GM19397 (cell line): ENCODE data around the gene ISYNA1.

Experiments used
- ATAC-seq: cut with Tn5 transposase; IDR thresholded peaks from one replicate; pipeline ENCODE4 v1.9.1; 2021; ENCODE audit warnings: mild to moderate bottlenecking, moderate library complexity; ENCODE audit not compliant: unreplicated experiment

ISYNA1 gene

DNA sequence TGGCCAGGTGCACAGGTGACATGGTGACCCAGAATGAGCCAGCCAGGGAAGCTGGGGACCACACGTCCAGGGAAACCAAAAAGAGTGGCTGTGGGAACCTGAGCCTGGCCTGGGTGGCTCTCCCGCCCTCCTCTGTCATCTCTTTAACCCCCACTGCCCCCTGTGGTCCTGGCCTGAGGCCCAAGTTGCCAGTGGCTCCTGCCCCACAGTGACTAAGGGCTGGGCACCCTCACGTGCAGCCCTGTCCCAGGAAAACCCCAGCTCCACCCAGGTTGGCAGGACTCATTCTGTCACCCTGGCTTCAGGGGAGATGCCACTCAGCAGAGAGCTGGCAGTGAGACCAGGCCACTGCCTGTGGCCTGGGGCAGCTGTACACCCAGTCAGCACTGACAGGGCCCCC is 30.6 kb upstream of the ISYNA1 start:
- ATAC-seq, result no peak

DNA sequence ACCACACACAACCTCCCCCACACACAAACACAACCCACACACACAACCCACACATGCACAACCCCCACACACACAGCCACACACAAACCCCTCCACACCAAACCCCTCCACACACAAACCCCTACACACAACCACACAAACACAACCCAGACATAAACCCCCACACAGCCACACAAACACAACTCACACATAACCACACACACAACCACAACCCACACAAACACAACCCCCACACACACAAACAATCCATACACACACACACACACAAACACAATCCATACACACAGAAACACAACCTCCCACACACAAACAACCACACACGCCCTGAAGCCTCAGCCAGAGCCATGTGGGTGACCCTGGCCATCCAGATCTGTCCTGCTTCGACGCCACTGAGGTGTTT is 30.0 kb upstream of the ISYNA1 start:
- no peak for ATAC-seq

DNA sequence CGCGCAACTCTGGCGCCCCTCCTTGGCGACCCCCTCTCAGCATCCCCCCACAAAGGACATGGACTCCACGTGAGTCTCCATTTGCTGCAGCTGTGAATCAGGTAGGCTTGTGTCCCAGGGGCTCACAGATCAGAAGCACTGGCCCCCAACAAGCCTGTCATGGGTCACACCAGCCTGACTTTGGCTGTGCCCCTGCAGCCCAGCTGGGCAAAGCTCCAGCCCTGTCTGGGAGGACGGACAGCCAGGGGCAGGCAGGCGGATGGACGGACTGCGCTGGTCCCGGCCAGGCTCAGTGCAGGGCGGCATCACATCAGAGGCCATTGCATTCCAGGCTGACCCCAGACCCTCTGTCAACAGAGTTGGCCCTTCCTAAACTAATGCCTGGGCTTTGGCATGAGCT is 28.4 kb upstream of the ISYNA1 start:
- no peak for ATAC-seq

DNA sequence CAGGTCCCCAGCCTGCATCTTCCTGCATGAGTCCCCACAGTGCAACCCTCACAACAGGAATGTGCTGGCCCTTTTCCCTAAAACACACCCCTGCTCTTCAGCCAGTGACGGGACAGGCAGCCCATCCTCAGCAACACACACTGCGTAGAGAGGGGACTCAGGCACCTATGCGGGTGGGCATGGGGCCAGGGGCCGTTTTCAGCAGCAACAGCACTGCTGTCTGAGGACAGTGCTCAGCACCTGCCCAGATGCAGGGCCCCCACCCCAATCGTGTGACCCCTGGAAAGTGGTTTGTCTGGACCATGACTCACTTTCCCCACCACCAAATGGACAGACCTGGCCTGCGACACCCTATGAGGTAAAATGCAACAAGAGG is 28.0 kb upstream of the ISYNA1 start:
- no peak for ATAC-seq

DNA sequence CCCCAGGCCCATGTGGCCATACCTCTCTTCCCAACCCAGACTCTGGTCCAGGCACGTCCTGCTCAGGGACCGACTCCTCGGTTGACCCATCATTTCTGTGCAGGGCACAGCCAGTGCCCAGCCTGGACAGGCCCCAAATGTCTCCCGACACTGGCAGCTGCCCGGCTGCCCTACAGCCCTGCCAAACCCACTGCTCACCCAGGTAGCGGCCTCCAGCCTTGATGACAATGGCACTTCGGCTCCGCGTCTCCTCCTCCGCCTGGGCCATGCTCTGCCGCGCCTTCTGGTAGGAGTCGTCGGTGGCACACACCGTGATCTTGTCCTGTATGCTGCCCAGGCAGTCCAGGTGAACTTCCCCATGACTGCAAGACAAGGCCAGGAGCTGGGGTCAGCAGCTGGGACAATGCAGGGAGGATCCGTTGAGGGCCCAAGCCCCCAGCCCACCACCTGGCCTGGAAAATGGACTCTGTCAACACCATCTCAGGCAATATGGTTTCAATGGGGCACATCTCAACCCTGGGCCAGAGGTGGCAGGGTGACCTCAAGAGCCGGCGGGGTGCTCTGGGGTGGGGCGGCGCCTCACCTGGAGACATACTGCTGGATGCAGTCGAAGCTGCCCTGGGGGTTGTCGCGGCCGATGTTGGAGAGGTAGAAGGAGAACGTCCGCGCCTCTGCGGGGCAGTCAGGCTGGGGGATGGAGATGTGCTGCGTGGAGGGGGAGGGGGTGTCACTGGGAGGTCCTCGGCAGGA is 27.5 kb upstream of the ISYNA1 start:
- no peak for ATAC-seq

DNA sequence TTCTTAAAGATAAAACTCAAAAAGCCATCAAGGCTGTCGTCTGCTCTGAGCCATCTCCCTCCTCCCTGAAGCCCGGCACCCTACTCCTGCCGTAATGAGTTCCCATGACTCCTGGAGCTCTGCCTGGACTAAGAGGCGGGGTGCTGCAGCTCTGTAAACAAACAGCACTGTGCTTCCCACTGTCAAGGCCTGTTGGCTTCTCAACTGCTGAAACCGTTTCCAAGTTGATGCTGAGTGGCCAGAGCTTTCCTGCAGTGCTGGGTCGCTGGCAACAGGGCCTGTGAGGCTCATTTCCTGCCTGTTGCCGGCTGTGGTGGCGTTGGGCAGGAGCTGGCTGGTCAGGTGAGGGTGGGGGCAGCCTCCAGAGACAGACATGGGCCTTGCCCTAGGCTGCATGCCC is 26.7 kb upstream of the ISYNA1 start:
- ATAC-seq, result no peak

DNA sequence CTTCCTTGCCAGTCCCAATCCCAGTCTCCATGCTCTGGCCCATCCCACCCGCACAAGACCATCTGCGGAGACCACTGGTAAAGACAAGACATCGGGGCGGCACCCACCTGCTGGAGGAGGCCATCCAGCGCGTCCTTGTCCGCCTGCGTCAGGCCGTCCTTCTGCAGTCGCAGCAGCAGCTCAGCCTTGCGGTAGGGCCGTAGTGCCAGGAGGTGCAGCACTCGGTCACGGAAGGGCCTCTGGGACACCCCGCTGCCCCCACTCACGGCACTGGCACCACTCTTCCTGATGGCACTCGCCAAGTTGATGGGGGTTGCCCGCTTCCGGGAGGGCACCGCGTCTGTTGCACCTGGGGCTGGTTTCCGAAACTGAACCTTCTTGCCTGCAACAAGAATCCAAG is 23.5 kb upstream of the ISYNA1 start:
- ATAC-seq, result no peak

DNA sequence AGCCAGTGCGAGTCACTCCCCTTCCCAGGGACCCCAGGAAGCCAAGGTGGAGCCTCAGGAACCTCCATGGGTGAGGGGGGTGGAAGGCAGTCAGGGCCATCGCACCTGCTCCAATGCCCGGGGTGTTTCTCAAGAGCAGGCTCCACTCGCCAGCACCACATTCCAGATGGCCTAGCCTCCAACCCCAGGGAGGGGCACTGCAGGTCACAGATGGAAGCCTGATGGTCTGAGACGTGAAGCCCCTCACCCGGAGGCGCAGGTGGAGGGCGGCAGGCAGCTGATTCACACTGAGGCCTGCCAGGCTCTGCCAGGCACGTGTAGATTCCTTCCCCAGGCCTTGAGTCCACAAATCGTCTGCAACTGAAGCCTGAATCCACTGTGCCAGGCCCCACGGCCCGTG is 23.0 kb upstream of the ISYNA1 start:
- no peak for ATAC-seq

DNA sequence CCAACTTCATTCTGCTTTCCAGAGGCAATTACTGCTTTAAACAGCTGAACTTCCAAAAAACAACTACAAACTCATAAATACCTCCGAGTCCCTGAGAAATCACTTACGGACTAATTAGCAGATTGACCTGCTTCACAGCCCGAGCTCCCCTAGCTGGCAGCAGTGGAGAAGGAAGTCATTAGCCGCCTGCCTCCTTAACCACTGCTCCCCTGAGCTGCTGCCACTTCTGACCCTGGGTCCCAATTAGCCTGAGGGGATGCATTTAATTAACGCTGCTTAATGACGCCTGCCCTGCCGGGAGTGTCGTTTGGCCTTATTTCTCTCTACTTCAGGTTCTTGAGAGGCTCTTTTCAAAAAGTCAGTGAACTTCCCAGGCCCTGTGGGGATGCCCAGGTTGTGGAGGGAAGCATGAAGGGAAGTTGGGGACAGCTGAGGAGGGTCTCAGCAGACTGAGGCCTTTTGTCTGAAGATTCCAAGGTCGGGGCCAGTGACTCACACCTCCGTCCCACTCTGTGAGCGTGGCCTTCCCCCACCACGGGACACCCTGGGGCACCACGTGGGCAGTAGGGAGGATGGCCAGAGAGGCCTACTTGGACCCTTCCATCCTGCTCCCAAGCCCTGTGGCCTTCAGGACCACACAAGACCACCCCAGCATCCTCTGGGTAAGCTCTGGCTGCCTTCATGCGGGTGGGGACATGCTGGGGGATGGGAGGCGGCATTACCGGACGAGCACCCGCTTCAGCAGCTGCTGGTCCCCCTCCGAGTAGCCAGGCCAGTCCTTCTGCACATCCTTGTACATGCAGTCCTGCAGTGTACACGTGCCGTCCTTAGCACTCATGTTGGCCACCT is 19.8 kb upstream of the ISYNA1 start:
- no peak for ATAC-seq

DNA sequence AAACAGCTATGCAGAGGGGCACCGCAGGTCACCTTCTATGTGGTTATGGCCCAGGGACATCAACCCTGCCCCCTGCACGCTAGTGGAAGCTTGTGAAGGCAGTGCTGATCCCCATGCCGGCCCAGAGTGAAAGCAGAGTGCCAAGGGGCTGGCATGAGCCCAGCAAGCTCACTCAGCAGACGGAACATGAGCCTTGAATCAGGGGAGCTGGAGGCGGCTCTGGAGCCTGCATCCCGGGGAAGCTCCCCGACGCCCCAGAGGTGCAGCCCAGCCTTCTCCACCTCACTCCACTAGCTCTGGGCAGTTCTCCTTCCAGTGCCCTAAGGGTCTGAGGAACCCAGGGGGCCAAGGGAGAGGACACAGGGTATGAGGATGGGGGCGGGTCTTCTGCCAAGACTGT is 19.0 kb upstream of the ISYNA1 start:
- no peak for ATAC-seq

DNA sequence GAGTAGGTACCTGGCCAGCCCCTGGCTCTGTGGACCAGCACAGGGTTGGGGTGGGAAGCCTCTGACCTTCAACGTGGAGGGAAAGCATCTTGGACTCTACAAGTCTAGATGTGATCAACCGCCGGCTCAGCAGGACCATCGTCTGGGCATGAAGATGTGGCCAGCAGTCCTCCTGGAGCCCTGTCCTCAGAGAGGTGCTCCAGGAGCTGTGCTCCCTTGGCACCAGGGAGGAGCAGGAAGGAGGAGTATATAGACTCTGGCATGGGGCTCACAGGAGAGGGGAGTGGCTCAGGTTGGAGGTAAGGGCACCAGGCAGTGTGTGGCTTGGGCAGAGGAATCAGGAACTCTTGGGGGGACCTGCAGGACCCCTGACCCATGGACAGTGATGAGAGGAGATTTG is 18.3 kb upstream of the ISYNA1 start:
- ATAC-seq, result no peak

DNA sequence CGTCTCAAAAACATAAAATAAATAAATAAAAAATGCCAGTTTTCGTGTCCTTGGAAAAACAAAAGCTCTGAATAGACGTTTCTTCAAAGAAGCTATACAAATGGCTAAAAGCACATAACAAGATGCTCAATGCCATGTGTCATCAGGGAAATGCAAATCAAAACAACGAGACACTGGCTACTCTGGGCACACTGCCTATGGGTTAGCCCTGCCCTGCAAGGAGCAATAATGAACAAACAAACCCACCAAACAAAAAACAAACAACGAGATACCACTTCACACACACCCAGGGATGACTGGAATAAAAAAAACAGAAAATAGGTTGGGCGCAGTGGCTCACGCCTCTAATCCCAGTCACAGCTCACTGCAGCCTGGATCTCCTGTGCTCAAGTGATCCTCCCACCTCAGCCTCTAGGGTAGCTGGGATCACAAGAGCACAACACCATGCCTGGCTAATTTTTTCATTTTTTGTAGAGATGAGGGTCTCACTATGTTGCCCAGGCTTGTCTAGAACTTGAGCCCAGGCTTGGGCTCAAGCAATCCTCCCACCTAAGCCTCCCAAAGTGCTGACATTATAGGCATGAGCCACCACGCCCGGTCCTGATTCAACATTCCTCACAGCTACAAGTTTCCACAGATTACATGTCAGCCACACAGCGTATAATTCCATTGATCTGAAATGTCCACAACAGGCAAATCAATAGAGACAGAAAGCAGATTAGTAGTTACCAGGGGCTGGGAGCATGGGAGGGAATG is 15.5 kb upstream of the ISYNA1 start:
- ATAC-seq, result no peak

DNA sequence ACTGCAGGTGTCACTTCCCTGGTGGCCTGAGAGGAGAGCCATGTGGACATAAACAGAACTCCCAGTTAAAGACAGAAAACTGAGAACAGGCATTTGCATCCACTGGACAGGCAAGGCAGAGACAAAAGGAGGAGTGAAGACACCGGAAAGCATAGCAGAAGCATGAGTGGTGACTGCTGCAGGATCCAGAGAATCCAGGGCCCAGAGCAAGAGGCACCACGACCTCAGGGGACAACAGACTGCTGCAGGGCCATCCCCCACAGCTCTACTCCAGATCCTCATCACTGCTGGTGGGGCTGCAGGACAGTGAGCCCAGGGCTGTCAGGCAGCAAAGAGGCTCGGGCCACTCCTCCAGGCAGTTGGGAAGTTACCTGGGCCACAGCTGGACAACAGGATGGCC is 14.5 kb upstream of the ISYNA1 start:
- no peak for ATAC-seq

DNA sequence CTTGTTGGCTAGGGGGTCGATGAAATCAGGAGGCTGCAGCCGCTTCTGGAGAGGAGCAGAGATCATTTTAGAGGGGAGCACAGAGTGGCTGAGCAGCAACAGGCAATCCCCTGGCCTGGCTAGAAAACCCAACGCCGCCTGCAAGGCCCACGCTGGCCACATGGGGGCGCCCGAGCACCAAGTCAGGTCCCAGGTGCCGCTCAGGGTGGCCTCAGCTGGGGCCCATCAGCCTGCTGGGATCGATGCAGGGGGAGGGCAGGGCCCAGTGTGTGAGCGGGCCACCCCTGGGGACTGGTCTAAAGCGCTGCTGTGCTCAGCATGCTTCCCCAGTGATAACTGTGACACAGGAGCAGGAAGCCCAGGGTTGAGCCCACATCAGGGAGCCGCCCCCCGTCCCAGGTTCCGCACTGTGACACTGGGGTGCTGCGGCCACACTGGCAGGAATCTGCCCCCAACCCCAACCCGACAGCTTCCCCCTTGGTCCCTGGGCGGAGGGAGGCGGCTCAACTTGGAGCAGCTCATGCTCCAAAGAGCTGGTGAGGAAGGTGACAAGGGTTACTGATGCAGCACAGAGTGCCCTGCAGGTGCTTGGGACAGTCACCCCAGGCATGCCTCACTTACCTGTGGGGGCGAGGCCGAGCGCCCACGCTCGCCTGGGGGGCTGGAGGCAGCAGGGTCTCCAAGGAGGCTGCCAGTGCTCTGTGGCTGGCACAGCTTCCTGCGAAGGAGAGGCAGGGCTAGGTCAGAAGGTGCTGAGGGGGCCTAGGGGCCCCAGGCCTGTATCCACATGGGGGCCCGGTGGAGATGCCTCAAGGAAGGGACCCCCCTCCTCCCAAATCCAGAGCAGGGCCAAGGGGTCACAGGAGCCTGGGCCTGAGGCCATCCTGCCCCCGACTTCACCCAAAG is 13.3 kb upstream of the ISYNA1 start:
- no peak for ATAC-seq

DNA sequence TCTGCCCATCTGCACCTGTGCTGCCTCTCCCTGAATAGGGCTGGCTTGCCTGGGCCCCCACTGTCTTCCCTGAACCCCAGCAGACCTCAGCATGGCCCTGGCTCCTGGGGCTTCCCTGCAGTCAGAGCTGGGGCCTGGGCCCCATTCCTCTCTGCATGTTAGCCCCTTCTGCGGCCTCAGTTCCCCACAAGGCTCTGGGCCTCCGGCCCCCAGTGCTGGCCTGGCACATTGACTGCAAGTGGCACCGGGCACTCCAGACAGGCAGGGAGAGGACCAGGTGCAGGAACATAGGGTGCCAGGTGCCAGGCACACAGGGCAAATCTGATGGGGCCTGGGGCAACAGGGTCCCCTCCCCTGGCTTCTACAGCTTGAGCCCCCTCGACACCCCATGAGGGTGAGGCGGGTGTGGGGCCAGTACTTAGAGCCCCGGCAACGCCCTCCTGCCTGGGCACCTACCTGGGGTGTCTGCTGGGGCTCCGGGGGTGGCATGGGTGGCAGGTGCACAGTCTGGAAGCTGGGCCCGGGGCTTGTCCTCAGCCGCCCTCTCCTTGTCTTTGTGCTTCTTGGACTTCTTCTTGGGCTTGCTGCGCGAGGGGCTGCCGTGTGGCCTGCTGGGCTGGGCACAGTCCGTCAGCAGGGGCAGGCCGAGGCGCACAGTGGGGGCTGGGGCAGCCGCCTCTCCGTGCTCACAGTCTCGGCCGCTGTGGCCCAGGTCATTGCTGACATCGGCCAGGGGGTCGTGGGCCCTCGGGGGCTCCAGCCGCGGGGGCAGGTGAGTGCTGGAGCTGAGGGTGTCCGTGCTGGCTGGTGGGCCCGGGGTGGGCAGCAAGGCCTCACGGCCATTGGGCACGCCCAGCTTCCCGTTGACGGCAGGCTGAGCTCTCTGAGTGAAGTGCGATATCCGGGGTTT is 12.3 kb upstream of the ISYNA1 start:
- ATAC-seq, result no peak

DNA sequence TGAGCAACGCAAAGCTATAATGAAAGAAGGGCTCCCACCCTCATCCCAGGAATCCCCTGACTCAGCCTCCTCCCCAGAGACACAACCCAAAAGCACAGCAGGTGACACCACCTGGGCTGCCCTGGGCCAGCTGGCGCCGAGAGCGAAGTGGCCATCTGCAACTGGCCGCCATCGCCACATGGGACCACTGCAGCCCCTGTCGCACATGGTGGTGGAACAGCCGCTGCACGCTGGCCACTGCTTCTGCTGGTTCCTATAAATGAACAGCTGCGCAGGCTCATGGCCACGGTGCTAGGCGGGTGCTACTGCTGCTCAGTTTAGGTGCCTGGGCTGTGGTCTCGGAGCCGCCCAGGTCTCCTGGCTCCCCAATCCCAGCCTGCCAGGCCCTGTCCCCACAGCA is 11.6 kb upstream of the ISYNA1 start:
- no peak for ATAC-seq

DNA sequence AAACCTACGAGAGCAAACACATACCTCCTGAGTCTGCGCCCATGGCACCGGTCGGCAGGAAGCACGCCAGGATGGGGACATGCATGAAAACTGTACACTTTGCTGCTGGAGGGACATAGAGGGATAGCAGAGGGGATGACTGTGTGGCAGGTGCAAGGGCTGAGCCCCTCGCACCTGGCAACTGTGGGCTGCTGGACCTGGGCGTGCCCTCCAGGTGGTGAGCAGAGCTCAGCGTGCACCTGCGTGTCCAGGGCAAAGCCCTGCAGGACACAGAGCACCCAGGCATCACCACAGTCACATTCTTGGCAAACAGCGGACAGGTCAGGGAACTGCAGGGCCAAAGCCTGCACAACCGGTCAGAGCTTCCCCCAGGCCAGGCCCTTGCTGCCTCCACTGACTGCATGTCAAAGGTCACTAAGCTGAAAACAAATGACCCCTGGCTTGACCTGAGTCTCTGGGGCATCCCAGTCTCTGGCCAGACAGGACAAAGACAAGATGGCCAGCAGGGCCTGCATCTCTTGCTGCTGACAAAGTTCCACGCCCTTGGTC is 9.0 kb upstream of the ISYNA1 start:
- no peak for ATAC-seq

DNA sequence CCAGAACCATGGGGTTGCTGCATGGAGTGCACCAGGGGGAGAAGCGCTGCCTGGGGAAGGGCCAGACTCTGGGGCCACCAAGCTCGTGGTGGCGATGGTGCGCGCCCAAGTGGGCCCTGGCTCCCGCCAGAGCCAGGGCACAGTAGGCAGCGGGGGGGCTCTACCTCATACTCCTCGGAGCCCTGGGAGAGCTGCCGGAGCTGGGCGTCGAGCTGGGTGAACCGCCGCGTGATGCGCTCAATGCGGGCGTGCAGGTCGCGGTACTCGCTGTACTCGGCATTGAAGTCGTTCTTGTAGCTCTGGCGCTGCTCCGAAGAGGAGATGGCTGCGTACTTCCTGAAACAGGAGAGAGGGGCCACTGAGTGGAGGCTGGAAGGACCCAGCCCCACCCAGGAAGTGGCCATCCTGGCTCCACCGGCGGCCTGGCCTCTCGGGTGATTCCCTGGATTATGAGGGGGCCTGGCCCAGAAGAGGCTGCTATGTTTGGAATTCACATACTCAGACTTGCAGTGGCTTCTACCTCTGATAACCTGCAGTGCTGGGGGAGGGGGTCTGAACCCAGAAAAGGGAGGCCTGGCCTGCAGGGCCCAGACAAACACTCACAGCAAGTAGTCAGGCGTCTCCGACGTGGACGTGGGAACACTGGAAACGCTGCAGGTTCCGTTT is 8.3 kb upstream of the ISYNA1 start:
- ATAC-seq, result no peak
